WTC11 (cell line): Measurements from ENCODE around the gene DDB1. TPM values are rescaled to one million over a fixed set of nuclear protein-coding genes. Genes with fewer than 3 reads are reported as not detected.

ENCODE experiments used
- ATAC-seq: fragments of 200-7000 bp; cut with Tn5 transposase; 2 replicates; pipeline ENCODE4 v1.10.0; 2021; ENCODE audit warnings: mild to moderate bottlenecking, moderate library complexity
- CTCF ChIA-PET: fragments of 300-600 bp; sonication (Branson Sonifier 250); formaldehyde crosslinking; loops from one replicate; lab custom pipeline; 2021; ENCODE audit warnings: antibody characterized with exemption; lab: Charles Lee
- POLR2A ChIA-PET: fragments of 350-600 bp; sonication (Branson Sonifier 250); formaldehyde crosslinking; loops from one replicate; lab custom pipeline; 2021; ENCODE audit warnings: antibody characterized with exemption; lab: Charles Lee
- DNase-seq: peaks from one replicate; pipeline ENCODE4 v3.0.0; 2021; ENCODE audit warnings: low spot score
- H3K27ac Mint-ChIP-seq: 2 replicates; pipeline ENCODE4 v1.8.0; 2021; ENCODE audit warnings: mixed read lengths
- H3K27me3 Mint-ChIP-seq: 2 replicates; pipeline ENCODE4 v1.8.0; 2021; ENCODE audit warnings: low read depth, mild to moderate bottlenecking, moderate library complexity, mixed read lengths
- H3K36me3 Mint-ChIP-seq: 2 replicates; pipeline ENCODE4 v1.8.0; 2021; ENCODE audit warnings: mixed read lengths
- H3K4me1 Mint-ChIP-seq: 2 replicates; pipeline ENCODE4 v1.8.0; 2022; ENCODE audit warnings: mixed read lengths
- H3K4me3 Mint-ChIP-seq: 2 replicates; pipeline ENCODE4 v1.8.0; 2021; ENCODE audit warnings: mild to moderate bottlenecking, moderate library complexity, mixed read lengths
- H3K9me3 Mint-ChIP-seq: 2 replicates; pipeline ENCODE4 v1.8.0; 2021; ENCODE audit warnings: mixed read lengths
- ELF4 ChIP-seq: sonication (generic); formaldehyde crosslinking; IDR thresholded peaks from 2 replicates; pipeline ENCODE4 v1.8.1; 2022; ENCODE audit warnings: low read depth, mild to moderate bottlenecking, moderate library complexity, missing genetic modification reagents
- EMX1 ChIP-seq: fragments of 250-450 bp; sonication (Bioruptor Pico); IDR thresholded peaks from 2 replicates; pipeline ENCODE4 v1.8.0; 2021; ENCODE audit warnings: mild to moderate bottlenecking
- FOXJ3 ChIP-seq: sonication (generic); formaldehyde crosslinking; IDR thresholded peaks from 2 replicates; pipeline ENCODE4 v1.9.0; 2021; ENCODE audit warnings: missing genetic modification reagents, mild to moderate bottlenecking, borderline replicate concordance
- HMGA2 ChIP-seq: fragments of 250-450 bp; sonication (Bioruptor Pico); IDR thresholded peaks from 2 replicates; pipeline ENCODE4 v1.4.0; 2021; ENCODE audit warnings: mild to moderate bottlenecking, moderate library complexity
- IRF2 ChIP-seq: sonication (generic); formaldehyde crosslinking; IDR thresholded peaks from 2 replicates; pipeline ENCODE4 v1.8.0; 2022; ENCODE audit warnings: low read depth, missing genetic modification reagents, borderline replicate concordance
- NFE2L1 ChIP-seq: sonication (generic); formaldehyde crosslinking; IDR thresholded peaks from 2 replicates; pipeline ENCODE4 v1.8.1; 2023; ENCODE audit warnings: missing genetic modification reagents
- OVOL2 ChIP-seq: fragments of 250-450 bp; sonication (Bioruptor Pico); IDR thresholded peaks from 2 replicates; pipeline ENCODE4 v1.9.0; 2021; ENCODE audit warnings: mild to moderate bottlenecking, borderline replicate concordance
- PRRX2 ChIP-seq: fragments of 250-450 bp; sonication (Bioruptor Pico); IDR thresholded peaks from 2 replicates; pipeline ENCODE4 v1.8.0; 2021; ENCODE audit warnings: mild to moderate bottlenecking
- TCF7 ChIP-seq: sonication (generic); formaldehyde crosslinking; IDR thresholded peaks from 2 replicates; pipeline ENCODE4 v1.8.0; 2022; ENCODE audit warnings: mild to moderate bottlenecking, low read depth, missing genetic modification reagents, moderate library complexity
- ZNF121 ChIP-seq: sonication (generic); formaldehyde crosslinking; IDR thresholded peaks from 2 replicates; pipeline ENCODE4 v1.8.0; 2023; ENCODE audit warnings: missing genetic modification reagents
- ZNF232 ChIP-seq: sonication (generic); formaldehyde crosslinking; IDR thresholded peaks from 2 replicates; pipeline ENCODE4 v1.8.0; 2022; ENCODE audit warnings: mild to moderate bottlenecking, missing genetic modification reagents
- ZNF396 ChIP-seq: fragments of 250-450 bp; sonication (Bioruptor Pico); IDR thresholded peaks from 2 replicates; pipeline ENCODE4 v1.8.0; 2021; ENCODE audit warnings: mild to moderate bottlenecking, moderate library complexity, borderline replicate concordance
- total RNA-seq: library from RNA; stranded (reverse); gene quantifications from 3 replicates; pipeline ENCODE4 v1.2.3, GENCODE V29; 2021
- TF ChIP-seq, protein P1 (sequence below): sonication (generic); formaldehyde crosslinking; IDR thresholded peaks from 2 replicates; pipeline ENCODE4 v1.8.0; 2023; ENCODE audit warnings: missing genetic modification reagents, mild to moderate bottlenecking, borderline replicate concordance
- TF ChIP-seq, protein P2 (sequence below): sonication (generic); formaldehyde crosslinking; IDR thresholded peaks from 2 replicates; pipeline ENCODE4 v1.8.1; 2022; ENCODE audit warnings: missing genetic modification reagents, borderline replicate concordance
- TF ChIP-seq, protein P3 (sequence below): sonication (generic); formaldehyde crosslinking; IDR thresholded peaks from 2 replicates; pipeline ENCODE4 v1.8.0; 2022; ENCODE audit warnings: mild to moderate bottlenecking, missing genetic modification reagents
- TF ChIP-seq, protein P4 (sequence below): fragments of 250-450 bp; sonication (Bioruptor Pico); IDR thresholded peaks from 2 replicates; pipeline ENCODE4 v1.9.0; 2021; ENCODE audit warnings: mild to moderate bottlenecking
- TF ChIP-seq, protein P5 (sequence below): sonication (generic); formaldehyde crosslinking; IDR thresholded peaks from 2 replicates; pipeline ENCODE4 v1.8.0; 2022; ENCODE audit warnings: mild to moderate bottlenecking, missing genetic modification reagents

DDB1 gene
- total RNA-seq, 1 experiment from 2014 or later = 316 TPM

DNA sequence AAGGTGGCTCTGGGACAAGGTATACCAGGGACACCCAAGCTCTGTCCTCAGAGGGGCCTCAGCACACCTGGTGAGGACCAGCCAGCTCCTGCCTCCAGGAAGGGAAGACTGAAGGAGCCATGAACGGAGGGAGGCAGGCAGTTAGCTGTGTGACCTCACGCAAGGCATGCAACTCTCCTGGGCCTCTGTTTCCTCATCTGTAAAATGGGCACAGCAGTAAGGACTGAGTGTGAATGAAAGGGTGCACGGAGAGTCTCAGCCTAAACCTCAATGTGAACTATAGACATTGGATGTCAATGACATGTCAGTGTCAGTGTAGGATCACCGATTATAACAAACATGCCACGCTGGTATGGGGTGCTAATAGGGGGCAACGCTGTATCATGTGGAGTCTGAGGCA, 73.5 kb downstream of the DDB1 start:
- H3K9me3 Mint-ChIP-seq = no peaks in the 10 kb centered on the region
- ATAC-seq = no peak
- H3K4me3 Mint-ChIP-seq = no peak overlapping the region
- no peak overlapping the region for H3K27ac Mint-ChIP-seq
- no peak for DNase-seq
- peaks cover 9% of the 10 kb centered on the region; the same call in 1 of the 2 replicates for H3K36me3 Mint-ChIP-seq
- ChIA-PET CTCF (interaction anchor here (1.3 kb wide), 1 partner anchor 35 kb away, joined by 4 read pairs; the partner anchor contains the start of gene VWCE), POLR2A (no interaction called here)
- no peaks in the 10 kb centered on the region for H3K4me1 Mint-ChIP-seq
- H3K27me3 Mint-ChIP-seq = no peaks in the 10 kb centered on the region
- no peak for TF ChIP-seq ELF4 (CRISPR knock-in tag)
- TF ChIP-seq FOXJ3 = no peak
- no peak for TF ChIP-seq IRF2 (CRISPR knock-in tag)
- TF ChIP-seq OVOL2 (CRISPR knock-in tag) = no peak
- TF ChIP-seq, protein P1, sequence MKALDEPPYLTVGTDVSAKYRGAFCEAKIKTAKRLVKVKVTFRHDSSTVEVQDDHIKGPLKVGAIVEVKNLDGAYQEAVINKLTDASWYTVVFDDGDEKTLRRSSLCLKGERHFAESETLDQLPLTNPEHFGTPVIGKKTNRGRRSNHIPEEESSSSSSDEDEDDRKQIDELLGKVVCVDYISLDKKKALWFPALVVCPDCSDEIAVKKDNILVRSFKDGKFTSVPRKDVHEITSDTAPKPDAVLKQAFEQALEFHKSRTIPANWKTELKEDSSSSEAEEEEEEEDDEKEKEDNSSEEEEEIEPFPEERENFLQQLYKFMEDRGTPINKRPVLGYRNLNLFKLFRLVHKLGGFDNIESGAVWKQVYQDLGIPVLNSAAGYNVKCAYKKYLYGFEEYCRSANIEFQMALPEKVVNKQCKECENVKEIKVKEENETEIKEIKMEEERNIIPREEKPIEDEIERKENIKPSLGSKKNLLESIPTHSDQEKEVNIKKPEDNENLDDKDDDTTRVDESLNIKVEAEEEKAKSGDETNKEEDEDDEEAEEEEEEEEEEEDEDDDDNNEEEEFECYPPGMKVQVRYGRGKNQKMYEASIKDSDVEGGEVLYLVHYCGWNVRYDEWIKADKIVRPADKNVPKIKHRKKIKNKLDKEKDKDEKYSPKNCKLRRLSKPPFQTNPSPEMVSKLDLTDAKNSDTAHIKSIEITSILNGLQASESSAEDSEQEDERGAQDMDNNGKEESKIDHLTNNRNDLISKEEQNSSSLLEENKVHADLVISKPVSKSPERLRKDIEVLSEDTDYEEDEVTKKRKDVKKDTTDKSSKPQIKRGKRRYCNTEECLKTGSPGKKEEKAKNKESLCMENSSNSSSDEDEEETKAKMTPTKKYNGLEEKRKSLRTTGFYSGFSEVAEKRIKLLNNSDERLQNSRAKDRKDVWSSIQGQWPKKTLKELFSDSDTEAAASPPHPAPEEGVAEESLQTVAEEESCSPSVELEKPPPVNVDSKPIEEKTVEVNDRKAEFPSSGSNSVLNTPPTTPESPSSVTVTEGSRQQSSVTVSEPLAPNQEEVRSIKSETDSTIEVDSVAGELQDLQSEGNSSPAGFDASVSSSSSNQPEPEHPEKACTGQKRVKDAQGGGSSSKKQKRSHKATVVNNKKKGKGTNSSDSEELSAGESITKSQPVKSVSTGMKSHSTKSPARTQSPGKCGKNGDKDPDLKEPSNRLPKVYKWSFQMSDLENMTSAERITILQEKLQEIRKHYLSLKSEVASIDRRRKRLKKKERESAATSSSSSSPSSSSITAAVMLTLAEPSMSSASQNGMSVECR (CRISPR knock-in tag) = no peak
- no peak for TF ChIP-seq ZNF396 (CRISPR knock-in tag)
- no peak for TF ChIP-seq HMGA2 (CRISPR knock-in tag)

DNA sequence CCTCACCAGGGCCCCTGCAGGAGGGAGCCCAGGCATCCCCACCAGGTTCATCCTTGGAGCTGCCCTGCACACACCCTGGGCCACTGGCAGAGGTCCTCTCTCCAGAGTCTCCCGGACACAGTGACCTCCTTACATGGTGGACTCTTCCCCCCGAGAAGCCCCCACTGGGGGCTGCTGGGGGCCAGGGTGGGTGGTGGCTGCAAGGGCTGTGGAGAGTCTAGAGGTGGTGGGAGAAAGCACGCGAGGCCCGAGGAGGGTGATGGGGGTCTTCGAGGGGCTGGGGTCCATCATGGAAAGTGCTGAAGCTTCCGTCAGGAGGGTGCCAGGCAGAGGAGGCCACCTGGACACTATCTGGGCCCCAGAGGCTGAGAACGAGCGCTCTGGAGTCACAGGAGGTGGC, 74.4 kb downstream of the DDB1 start:
- CTCF ChIA-PET = interaction anchor here (1.3 kb wide), 1 partner anchor 36 kb away, joined by 4 read pairs; the partner anchor contains the start of gene VWCE
- Mint-ChIP-seq H3K36me3 (peaks cover 7% of the 10 kb centered on the region; the same call in 1 of the 2 replicates), H3K27me3 (no peaks in the 10 kb centered on the region), H3K4me1 (0 out of 2 replicates have a peak, but pooled peaks cover 3% of the 10 kb centered on the region), H3K27ac (no peak overlapping the region), H3K9me3 (no peaks in the 10 kb centered on the region), H3K4me3 (no peak overlapping the region)
- TF ChIP-seq, protein P2, sequence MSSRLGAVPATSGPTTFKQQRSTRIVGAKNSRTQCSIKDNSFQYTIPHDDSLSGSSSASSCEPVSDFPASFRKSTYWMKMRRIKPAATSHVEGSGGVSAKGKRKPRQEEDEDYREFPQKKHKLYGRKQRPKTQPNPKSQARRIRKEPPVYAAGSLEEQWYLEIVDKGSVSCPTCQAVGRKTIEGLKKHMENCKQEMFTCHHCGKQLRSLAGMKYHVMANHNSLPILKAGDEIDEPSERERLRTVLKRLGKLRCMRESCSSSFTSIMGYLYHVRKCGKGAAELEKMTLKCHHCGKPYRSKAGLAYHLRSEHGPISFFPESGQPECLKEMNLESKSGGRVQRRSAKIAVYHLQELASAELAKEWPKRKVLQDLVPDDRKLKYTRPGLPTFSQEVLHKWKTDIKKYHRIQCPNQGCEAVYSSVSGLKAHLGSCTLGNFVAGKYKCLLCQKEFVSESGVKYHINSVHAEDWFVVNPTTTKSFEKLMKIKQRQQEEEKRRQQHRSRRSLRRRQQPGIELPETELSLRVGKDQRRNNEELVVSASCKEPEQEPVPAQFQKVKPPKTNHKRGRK (CRISPR knock-in tag) = no peak
- TF ChIP-seq HMGA2 (CRISPR knock-in tag) (no peak), NFE2L1 (no peak), TCF7 (CRISPR knock-in tag) (no peak), EMX1 (CRISPR knock-in tag) (no peak), ZNF232 (CRISPR knock-in tag) (no peak), ZNF121 (CRISPR knock-in tag) (no peak), PRRX2 (CRISPR knock-in tag) (no peak)
- TF ChIP-seq, protein P3, sequence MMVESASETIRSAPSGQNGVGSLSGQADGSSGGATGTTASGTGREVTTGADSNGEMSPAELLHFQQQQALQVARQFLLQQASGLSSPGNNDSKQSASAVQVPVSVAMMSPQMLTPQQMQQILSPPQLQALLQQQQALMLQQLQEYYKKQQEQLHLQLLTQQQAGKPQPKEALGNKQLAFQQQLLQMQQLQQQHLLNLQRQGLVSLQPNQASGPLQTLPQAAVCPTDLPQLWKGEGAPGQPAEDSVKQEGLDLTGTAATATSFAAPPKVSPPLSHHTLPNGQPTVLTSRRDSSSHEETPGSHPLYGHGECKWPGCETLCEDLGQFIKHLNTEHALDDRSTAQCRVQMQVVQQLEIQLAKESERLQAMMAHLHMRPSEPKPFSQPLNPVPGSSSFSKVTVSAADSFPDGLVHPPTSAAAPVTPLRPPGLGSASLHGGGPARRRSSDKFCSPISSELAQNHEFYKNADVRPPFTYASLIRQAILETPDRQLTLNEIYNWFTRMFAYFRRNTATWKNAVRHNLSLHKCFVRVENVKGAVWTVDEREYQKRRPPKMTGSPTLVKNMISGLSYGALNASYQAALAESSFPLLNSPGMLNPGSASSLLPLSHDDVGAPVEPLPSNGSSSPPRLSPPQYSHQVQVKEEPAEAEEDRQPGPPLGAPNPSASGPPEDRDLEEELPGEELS (CRISPR knock-in tag) = no peak
- TF ChIP-seq, protein P4, sequence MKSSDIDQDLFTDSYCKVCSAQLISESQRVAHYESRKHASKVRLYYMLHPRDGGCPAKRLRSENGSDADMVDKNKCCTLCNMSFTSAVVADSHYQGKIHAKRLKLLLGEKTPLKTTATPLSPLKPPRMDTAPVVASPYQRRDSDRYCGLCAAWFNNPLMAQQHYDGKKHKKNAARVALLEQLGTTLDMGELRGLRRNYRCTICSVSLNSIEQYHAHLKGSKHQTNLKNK = no peak
- TF ChIP-seq, protein P5, sequence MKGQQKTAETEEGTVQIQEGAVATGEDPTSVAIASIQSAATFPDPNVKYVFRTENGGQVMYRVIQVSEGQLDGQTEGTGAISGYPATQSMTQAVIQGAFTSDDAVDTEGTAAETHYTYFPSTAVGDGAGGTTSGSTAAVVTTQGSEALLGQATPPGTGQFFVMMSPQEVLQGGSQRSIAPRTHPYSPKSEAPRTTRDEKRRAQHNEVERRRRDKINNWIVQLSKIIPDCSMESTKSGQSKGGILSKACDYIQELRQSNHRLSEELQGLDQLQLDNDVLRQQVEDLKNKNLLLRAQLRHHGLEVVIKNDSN (CRISPR knock-in tag) = no peak
- POLR2A ChIA-PET = no interaction called here
- ATAC-seq (no peak), DNase-seq (no peak)
